GM19099 (cell line): ENCODE results near the gene RFX5.
A peak's percentile ranks its signal among the peaks of the same experiment; 100 is the strongest.

Experiments used
- POLR2A ChIP-seq: IDR thresholded peaks from 3 replicates; pipeline ENCODE4 v1.6.1; 2011; ENCODE audit warnings: low read depth; ENCODE audit not compliant: insufficient read length; ENCODE audit errors: extremely low read depth

RFX5 gene

DNA sequence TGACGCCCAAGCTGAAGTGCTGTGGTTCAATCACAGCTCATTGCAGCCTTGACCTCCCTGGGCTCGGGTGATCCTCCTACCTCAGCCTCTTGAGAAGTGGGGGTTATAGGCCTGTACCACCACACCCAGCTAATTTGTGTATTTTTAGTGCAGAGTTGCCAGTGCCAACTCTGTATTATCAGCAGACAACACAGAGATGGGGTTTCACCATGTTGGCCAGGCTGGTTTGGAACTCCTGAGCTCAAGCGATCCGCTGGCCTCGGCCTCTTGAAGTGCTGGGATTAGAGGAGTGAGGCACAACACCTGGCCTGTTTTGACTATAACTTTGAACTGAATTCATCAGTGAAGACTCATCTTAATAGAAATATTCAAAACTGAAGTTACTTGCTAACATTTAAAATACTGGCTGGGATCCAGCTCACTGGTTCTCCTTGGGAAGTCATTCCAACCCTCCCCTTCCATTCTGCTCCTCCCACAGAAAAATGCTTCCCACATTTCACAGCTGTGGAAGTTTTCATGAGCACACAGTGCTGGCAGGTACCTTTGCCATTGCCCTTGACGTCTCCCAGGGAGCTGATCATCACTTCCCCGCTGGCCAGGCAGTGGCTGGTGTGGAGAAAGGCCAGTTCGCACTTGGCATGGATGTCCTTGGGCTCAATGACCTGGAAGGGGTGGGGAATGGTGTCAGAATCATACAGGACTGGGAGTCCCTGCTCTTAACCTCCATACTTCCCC is 20.8 kb upstream of the RFX5 start:
- TF ChIP-seq POLR2A: no peak

DNA sequence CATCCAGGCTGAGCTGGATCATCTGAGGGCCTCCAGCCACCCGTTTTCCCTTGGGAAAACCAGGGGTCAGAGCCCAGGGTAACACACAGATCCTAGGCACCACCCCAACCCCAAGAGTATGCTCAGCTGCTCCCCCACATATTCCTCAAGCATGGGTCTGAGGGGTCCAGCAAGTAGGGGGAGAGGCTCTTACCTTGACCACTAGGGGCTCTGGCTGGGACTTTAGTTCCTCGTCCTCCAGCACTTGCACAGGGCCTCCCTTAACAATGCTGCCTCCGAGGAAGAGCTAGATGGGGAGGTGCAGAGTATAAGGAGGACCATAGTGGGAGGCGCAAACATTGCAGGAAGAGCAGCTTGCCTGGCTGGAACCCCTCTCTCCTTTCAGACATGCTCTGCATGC is 17.9 kb upstream of the RFX5 start:
- TF ChIP-seq POLR2A: no peak

DNA sequence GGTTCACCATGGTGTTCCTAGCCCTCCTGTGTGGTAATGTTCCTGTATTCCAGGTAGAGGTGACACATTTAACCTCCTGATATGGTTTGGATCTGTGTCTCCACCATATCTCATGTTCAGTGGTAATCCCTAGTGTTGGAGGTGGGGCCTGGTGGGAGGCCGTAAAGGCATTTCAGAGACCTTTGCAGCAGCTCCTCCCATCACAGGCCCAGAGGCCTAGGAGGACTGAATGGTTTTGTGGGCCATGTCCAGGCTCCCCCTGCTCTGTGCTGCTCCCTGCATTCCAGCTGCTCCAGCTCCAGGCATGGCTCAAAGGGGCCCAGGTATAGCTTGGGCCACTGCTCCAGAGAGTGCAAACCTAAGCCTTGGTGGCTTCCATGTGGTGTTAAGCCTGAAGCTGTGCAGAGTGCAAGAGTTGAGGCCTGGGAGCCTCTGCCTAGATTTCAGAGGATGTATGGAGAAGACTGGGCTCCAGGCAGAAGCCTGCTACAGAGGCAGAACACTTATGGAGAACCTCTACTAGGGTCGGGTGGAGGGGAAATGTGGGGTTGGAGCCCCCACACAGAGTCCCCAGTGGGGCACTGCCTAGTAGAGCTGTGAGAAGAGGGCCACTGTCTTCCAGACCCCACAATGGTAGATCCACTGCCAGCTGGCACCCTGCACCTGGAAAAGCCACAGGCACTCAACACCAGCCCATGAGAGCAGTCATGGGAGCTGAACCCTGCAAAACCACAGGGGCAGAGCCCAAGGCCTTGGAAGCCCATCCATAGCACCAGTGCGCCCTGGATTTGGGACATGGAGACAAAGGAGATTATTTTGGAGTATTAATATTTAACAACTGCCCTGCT is 15.5 kb upstream of the RFX5 start:
- no peak for TF ChIP-seq POLR2A

DNA sequence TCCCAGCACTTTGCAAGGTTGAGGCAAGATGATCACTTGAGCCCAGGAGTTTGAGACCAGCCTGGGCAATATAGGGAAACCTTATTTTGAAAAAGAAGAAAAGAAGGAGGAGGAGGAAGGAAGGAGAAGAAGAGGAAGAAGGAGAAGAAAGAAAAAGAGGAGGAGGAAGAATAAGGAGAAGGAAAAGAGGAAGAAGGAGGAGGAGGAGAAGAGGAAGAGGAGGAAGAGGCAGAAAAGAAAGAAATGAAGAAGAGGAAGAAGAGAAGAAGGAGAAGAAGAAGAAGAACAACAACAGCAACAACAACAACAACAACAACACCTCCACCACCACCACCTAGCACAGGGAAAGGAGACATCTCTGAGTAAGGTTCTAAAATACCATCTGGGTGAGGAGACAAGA is 14.8 kb upstream of the RFX5 start:
- TF ChIP-seq POLR2A: no peak

DNA sequence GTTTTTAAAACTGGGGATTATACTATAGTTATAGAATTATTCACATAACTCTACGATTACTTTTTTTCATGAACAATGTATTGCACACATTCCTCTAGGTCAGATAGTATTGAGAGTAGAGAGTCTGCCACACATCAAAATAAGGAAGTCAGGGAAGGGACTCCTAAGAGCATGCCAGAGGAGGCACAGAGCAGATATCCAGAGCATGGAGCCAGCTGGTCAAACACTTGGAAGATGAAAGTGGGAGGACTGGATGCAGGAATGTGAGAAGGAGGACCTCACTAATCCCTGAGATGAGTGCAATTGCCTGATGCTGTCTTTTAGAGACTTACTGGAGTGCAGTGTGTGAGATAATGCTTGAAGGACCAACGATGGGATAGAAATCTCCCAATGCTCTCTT is 9.6 kb upstream of the RFX5 start:
- no peak for TF ChIP-seq POLR2A

DNA sequence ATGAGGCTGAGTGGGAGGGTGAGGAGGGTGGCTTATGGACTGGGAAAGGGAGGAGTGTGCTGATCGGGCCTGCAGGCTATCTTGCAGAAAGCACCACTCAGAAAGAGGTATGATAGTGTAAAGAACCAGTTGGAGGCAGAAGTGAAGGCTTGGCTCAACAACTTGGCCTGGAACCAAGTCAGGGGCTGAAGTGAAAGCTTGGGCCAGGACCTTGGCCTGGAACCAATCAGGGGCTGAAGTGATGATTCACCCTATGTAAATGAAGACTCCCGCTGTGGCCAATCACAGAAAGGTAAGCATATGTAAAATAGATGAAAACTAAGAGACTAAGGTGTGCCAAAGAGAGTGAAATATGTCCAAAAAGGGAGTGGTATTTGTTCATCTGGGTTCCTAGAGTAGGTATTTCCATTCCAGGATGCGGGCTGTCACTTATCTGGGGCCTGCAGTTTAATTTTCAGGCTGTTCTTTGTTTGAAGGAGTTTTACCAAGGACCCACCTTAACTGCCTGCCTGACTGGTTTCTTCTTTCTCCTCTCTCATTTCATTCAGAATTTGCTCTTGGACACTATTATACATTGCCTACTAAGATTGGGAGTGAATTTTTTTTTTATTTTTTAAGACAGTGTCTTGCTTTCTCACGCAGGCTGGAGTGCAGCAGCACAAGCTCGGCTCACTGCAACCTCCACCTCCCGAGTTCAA is 5.1 kb upstream of the RFX5 start:
- TF ChIP-seq POLR2A: no peak

DNA sequence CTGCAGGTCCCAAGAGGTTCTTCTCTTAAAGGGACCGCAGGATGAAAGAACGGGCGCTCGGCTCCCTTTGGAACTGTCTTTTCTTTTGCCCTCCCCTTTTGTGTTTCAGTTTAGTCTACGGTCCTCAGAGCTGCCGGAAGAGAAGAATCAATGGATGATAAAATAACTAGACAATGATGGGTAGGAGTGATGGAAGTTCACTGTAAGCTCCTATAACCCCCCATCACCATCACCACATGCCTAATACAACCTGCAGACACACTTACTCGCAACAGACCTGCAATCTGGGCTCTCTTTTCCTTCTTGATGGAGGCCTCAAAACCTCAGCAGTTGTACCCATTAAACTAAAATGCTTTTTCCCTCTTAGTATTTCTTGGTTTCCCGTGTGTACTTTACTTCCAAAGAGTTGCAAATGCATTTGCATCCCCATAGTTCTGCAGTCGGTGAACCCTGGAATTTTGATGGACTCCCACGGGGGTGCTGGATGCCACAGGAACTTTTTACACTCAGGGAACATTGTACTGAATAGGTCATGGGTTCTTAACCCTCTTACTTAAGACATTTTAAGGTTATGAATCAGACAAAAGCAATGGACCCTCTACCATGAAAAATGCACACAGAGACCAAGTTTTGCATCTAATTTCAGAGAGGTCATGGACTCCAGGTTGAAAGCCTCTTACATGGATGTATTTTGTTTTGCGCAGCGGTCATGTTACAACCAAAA is 633 bp upstream of the RFX5 start:
- peak; percentile 40 for TF ChIP-seq POLR2A

DNA sequence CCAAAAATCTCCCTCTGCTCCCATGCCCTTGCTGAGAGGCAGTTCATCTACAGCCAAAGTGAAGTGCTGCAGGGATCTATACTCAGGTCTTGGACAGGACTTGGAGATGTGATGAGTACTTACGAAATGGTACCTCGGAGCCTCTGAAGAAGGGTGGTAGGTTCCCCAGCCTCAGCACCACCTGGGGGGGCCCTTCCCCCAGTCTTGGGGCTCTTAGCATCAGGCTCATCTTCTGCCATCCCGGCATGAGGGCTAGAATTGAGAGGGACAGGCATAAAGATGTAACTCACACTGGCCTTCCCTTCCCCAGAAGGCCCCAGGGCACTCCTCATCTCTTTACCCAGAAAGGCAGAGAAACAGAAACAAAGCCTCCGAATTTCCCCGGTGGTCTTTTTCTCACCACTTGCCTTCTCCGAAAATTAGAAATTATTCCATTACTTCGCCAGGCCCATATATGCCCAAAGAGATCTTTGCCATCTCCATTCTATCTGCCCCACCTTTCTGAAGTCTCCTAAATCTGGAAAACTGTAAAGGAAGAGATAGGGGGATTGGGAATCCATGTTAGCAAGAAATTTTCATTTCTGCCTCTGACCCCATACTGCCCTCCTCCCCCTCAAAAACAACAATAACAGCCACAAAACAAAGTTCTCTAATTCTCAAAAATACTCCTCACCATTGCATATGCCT is 827 bp downstream of the RFX5 start:
- no peak for TF ChIP-seq POLR2A

DNA sequence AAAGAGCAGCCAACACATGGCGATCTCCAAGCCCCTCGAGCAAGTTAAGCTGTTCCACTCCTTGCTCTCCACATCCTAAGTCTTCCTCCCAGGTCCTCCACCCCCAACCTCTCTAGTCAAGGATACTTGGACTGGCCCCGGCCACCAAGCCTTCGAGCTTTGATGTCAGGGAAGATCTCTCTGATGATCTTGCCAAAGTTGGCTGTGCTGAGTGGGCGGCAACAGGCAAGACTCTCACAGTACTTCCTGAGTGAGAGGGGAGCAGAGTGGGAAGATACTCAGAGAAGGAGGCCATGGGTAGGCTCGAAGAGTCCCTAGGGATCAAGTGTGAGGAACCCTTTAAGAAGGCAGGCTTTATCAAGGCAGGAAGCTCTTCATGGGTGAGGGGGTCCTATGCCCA is 2.8 kb downstream of the RFX5 start:
- no peak for TF ChIP-seq POLR2A

DNA sequence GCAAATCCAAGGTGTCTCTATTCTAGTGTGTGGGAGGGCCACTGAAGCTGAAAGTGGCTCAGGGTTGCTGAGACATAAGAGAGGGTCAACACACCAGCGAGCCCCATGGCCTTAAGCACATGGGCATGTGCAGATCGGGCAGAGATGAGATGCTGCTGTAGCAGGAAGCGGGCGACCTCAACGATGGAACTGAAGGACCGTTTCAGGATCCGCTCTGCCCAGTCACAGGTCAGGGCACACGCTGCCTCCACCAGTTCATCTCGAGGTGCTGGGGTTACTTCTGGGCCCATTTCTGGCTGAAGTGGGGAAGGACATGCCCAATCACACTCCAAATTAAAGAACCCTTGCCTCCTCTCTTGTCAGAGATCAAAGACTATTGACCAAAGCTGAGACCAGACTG is 3.5 kb downstream of the RFX5 start:
- no peak for TF ChIP-seq POLR2A

DNA sequence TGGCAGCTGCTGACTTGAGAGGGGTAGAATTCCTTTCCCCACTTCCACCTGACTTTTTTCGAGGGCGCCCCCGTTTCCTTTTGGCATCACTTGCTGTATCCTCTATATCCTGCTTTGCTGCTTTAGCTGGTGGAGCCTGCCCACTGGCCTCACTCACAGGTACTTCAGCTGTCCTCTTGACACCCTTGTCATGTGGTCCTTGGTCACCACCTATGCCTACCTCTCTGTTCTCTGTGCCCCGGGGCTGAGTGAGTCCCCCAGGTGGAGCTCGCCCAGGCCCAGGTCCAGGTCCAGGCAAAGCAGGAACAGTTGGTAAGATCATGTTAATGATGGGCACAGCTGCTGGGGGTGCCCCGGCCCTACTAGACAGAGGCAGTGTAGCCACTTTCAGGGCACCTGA is 4.5 kb downstream of the RFX5 start:
- no peak for TF ChIP-seq POLR2A

DNA sequence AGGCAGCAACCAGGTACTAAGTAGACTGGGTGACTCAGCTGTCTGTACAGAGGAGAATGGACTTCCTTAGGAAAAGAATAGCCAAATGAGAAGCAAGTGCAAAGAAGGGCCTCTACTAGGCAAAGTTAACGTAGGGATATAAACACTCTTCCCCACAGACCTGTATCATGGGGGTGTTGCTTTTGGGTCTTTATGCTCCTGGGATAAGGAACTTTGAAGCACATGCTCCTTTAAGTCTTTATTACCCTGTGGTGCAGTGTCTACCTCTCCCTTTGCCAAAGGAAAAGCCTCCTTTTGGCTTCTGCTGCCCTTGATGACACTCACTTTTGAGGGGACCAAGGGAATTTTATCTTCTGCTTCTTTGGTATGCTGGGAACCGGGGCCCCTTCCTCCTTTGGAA is 5.0 kb downstream of the RFX5 start:
- TF ChIP-seq POLR2A: no peak

DNA sequence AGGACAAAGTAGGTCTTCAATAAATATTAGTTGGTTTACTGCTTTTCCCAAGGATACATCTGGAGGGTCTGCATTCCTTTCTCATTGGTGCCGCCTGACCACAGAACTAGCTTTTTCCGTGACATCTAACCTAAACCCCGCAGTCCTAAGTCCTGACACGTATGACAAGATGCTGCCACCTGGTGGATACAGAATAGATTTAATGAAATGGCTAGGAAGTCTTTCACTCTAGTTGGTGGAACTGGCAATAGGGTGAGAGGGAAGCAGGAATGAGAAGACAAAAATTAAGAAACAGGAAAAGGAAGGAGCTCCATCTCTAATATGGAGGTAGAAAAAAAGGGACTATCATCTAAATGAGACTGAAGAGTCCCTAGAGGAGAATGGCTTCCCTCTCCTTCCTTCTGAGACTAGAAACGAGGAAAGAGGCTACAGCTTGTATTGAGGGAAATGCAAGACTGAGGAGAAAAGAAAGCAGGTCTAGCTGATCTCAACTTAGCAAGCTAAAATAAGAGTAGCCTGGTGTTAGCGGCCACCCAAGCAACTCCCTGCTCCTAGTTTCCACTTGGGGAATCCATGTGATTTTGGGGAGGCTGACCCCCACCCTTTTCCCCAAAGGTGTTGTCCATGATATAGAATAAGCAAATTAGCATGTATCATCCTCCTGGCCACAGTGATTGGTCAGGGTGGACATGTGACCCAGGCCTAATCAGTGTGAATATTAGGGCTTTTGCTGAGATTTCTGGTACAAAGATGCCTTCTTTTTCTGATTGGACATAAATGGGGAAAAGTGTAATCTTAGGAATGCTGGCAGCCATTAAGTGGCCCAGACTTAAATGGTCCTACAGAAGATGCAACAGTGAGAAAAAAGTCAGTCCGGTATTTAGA is 5.9 kb downstream of the RFX5 start:
- peak; percentile 28 for TF ChIP-seq POLR2A

DNA sequence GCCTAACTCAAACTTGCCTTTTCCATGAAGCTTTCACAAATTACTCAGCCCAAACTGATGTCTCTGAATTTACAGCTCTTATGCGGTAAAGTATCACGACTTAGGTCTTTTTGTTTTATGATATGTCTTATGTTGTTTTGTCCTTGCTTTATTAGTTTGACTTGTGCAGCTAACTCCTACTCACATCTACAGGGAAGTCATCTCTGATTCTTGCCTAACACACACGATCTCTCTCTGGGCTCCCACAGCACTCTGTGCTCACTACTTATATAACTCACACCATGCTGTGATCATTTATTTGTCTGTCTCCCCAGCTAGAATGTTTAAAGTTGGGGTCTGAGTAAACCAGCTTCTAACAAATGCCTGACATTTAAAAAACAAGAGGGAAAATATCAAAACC is 10.5 kb downstream of the RFX5 start:
- TF ChIP-seq POLR2A: no peak
